ENCODE data around the gene GPLD1. TPM values are rescaled to one million over a fixed set of nuclear protein-coding genes. Genes with fewer than 3 reads are reported as not detected.

Gene GPLD1
- total and polyA plus RNA-seq, 2 experiments from 2014 or later: 3.8 to 11.1 TPM

DNA sequence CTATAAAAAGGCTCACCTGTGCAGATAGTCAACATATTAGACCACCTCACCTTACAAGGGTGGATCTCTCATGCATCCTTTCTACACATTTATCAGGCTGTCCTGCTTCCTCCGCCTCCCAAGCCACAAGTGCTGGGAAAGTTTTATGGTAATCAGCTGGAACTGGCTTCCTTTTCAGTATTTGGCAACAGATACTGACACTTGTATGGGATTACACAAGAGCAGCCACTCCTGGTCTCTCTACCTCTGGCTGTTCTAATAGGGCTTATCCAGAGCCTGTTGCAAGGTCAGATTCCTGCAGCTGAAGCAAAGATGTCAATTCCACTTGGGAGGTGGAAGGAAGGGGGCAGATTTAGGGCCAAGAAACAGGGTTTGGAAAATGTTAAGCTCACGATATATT is 503 bp upstream of the GPLD1 start:
- Histone ChIP-seq H3K4me1 (ENCODE audit: insufficient read depth) (peaks cover 25% of the 10 kb centered on the region; the same call in 1 of the 2 replicates), H3K36me3 (ENCODE audit: insufficient read depth) (no peaks in the 10 kb centered on the region; the same call in 1 of the 2 replicates)

DNA sequence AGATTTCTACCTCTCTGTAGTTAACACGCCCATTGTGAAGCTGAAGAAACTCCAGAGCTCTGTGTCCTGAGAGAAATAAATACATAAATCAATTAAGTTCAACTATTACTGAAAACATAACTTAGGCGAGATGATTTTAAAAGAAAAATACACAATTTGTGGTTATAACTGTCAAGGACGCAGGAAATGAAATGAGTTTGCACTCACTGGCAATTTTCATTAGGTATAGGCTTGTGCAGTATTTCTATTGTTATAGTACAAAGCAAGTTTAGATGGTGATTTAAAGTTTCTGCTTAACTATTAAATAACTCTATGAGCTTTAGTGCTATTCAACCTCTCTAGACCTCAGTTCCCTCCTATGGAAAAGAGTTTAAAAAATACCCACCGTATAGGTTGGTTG is 3.3 kb downstream of the GPLD1 start:
- DNase-seq (ENCODE audit: low spot score) (no peak), ATAC-seq (no peak)
- no peak overlapping the region for H3K27ac ChIP-seq (ENCODE audit: low read depth)

More for the DNA sequence above, 503 bp upstream of the GPLD1 start:
- H3K9me2 ChIP-seq (ENCODE audit: insufficient read depth): no peaks in the 10 kb centered on the region
- Mint-ChIP-seq H3K9me3 (no peaks in the 10 kb centered on the region), H3K4me1 (peaks cover 21% of the 10 kb centered on the region), H3K36me3 (ENCODE audit: low read depth) (no peaks in the 10 kb centered on the region), H3K27me3 (ENCODE audit: insufficient read depth, low read depth, poor library complexity) (peaks cover 17% of the 10 kb centered on the region), H3K4me3 (no peak overlapping the region), H3K27ac (no peak overlapping the region)
- H3F3A ChIP-seq (replicated peaks; ENCODE audit: low read depth): peaks cover 12% of the 10 kb centered on the region
- no peak overlapping the region for H2AFZ ChIP-seq
- H3K4me2 ChIP-seq: no peak overlapping the region
- TF ChIP-seq, protein P1, sequence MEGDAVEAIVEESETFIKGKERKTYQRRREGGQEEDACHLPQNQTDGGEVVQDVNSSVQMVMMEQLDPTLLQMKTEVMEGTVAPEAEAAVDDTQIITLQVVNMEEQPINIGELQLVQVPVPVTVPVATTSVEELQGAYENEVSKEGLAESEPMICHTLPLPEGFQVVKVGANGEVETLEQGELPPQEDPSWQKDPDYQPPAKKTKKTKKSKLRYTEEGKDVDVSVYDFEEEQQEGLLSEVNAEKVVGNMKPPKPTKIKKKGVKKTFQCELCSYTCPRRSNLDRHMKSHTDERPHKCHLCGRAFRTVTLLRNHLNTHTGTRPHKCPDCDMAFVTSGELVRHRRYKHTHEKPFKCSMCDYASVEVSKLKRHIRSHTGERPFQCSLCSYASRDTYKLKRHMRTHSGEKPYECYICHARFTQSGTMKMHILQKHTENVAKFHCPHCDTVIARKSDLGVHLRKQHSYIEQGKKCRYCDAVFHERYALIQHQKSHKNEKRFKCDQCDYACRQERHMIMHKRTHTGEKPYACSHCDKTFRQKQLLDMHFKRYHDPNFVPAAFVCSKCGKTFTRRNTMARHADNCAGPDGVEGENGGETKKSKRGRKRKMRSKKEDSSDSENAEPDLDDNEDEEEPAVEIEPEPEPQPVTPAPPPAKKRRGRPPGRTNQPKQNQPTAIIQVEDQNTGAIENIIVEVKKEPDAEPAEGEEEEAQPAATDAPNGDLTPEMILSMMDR (conservative IDR thresholded peaks at IDR 0.05; ENCODE audit: low read depth in 2 of 2): no peak
- TF ChIP-seq EZH2phosphoT487 (IDR thresholded peaks at IDR 0.05; ENCODE audit: unreplicated experiment) (no peak), STAT1 (IDR thresholded peaks at IDR 0.05; ENCODE audit: unreplicated experiment) (no peak), POLR2AphosphoS5 (IDR thresholded peaks at IDR 0.05; ENCODE audit: low read depth) (no peak), CREB1 (CRISPR knock-in tag; IDR thresholded peaks at IDR 0.05; ENCODE audit: low read depth) (no peak), NANOG (IDR thresholded peaks at IDR 0.05; ENCODE audit: borderline replicate concordance) (no peak)
- H3K27me3 ChIP-seq (ENCODE audit: insufficient read depth): peaks cover 18% of the 10 kb centered on the region
- H3K27ac ChIP-seq (ENCODE audit: low read depth): no peak overlapping the region
- H3K79me2 ChIP-seq (replicated peaks; ENCODE audit: insufficient read depth): no peaks in the 10 kb centered on the region
- no peak for DNase-seq (ENCODE audit: low spot score)
- no peak for ATAC-seq
- H4K20me1 ChIP-seq (replicated peaks; ENCODE audit: insufficient read depth): no peaks in the 10 kb centered on the region
- H3K4me3 ChIP-seq: no peak overlapping the region

More for the DNA sequence above, 3.3 kb downstream of the GPLD1 start:
- Histone ChIP-seq H3K4me3 (no peak overlapping the region), H4K20me1 (replicated peaks; ENCODE audit: insufficient read depth) (no peaks in the 10 kb centered on the region), H2AFZ (no peak overlapping the region), H3K4me1 (ENCODE audit: insufficient read depth) (peaks cover 6% of the 10 kb centered on the region; the same call in 1 of the 2 replicates), H3K36me3 (ENCODE audit: insufficient read depth) (no peaks in the 10 kb centered on the region), H3F3A (replicated peaks; ENCODE audit: low read depth) (no peaks in the 10 kb centered on the region), H3K9me2 (ENCODE audit: insufficient read depth) (no peaks in the 10 kb centered on the region), H3K79me2 (replicated peaks; ENCODE audit: insufficient read depth) (no peaks in the 10 kb centered on the region), H3K4me2 (no peak overlapping the region), H3K27me3 (ENCODE audit: insufficient read depth) (no peaks in the 10 kb centered on the region)
- TF ChIP-seq, protein P2, sequence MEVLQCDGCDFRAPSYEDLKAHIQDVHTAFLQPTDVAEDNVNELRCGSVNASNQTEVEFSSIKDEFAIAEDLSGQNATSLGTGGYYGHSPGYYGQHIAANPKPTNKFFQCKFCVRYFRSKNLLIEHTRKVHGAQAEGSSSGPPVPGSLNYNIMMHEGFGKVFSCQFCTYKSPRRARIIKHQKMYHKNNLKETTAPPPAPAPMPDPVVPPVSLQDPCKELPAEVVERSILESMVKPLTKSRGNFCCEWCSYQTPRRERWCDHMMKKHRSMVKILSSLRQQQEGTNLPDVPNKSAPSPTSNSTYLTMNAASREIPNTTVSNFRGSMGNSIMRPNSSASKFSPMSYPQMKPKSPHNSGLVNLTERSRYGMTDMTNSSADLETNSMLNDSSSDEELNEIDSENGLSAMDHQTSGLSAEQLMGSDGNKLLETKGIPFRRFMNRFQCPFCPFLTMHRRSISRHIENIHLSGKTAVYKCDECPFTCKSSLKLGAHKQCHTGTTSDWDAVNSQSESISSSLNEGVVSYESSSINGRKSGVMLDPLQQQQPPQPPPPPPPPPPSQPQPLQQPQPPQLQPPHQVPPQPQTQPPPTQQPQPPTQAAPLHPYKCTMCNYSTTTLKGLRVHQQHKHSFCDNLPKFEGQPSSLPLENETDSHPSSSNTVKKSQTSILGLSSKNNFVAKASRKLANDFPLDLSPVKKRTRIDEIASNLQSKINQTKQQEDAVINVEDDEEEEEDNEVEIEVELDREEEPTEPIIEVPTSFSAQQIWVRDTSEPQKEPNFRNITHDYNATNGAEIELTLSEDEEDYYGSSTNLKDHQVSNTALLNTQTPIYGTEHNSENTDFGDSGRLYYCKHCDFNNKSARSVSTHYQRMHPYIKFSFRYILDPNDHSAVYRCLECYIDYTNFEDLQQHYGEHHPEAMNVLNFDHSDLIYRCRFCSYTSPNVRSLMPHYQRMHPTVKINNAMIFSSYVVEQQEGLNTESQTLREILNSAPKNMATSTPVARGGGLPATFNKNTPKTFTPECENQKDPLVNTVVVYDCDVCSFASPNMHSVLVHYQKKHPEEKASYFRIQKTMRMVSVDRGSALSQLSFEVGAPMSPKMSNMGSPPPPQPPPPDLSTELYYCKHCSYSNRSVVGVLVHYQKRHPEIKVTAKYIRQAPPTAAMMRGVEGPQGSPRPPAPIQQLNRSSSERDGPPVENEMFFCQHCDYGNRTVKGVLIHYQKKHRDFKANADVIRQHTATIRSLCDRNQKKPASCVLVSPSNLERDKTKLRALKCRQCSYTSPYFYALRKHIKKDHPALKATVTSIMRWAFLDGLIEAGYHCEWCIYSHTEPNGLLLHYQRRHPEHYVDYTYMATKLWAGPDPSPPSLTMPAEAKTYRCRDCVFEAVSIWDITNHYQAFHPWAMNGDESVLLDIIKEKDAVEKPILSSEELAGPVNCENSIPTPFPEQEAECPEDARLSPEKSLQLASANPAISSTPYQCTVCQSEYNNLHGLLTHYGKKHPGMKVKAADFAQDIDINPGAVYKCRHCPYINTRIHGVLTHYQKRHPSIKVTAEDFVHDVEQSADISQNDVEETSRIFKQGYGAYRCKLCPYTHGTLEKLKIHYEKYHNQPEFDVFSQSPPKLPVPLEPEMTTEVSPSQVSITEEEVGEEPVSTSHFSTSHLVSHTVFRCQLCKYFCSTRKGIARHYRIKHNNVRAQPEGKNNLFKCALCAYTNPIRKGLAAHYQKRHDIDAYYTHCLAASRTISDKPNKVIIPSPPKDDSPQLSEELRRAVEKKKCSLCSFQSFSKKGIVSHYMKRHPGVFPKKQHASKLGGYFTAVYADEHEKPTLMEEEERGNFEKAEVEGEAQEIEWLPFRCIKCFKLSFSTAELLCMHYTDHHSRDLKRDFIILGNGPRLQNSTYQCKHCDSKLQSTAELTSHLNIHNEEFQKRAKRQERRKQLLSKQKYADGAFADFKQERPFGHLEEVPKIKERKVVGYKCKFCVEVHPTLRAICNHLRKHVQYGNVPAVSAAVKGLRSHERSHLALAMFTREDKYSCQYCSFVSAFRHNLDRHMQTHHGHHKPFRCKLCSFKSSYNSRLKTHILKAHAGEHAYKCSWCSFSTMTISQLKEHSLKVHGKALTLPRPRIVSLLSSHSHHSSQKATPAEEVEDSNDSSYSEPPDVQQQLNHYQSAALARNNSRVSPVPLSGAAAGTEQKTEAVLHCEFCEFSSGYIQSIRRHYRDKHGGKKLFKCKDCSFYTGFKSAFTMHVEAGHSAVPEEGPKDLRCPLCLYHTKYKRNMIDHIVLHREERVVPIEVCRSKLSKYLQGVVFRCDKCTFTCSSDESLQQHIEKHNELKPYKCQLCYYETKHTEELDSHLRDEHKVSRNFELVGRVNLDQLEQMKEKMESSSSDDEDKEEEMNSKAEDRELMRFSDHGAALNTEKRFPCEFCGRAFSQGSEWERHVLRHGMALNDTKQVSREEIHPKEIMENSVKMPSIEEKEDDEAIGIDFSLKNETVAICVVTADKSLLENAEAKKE (CRISPR knock-in tag; IDR thresholded peaks at IDR 0.05): no peak
- TF ChIP-seq ZNF114 (CRISPR knock-in tag; IDR thresholded peaks at IDR 0.05) (no peak), STAT1 (IDR thresholded peaks at IDR 0.05; ENCODE audit: unreplicated experiment) (no peak), JUNB (IDR thresholded peaks at IDR 0.05; ENCODE audit: unreplicated experiment) (no peak), EZH2phosphoT487 (IDR thresholded peaks at IDR 0.05; ENCODE audit: unreplicated experiment) (no peak), EZH2 (IDR thresholded peaks at IDR 0.05; ENCODE audit: low read depth, unreplicated experiment) (no peak), ZNF331 (CRISPR knock-in tag; IDR thresholded peaks at IDR 0.05; ENCODE audit: low read depth) (no peak)
- H3K9me3 Mint-ChIP-seq: no peaks in the 10 kb centered on the region
- H3K4me1 Mint-ChIP-seq: no peaks in the 10 kb centered on the region; the same call in 2 of the 3 replicates
- H3K27me3 Mint-ChIP-seq (ENCODE audit: insufficient read depth, low read depth, poor library complexity): peaks cover 2% of the 10 kb centered on the region
- no peaks in the 10 kb centered on the region for H3K36me3 Mint-ChIP-seq (ENCODE audit: low read depth)
- H3K27ac Mint-ChIP-seq: no peak overlapping the region
- no peak overlapping the region for H3K4me3 Mint-ChIP-seq

Measured in GM23338 (cell line).